ENCODE measurements around the gene TGFBR3. TPM values are rescaled to one million over a fixed set of nuclear protein-coding genes. Genes with fewer than 3 reads are reported as not detected.

Gene TGFBR3
- total RNA-seq, 2 experiments from 2014 or later, result 5.5 to 7.5 TPM

- no peak for TF ChIP-seq CTCF (IDR thresholded peaks at IDR 0.05)
- Mint-ChIP-seq H3K9me3 (peaks cover 12% of the 10 kb centered on the region), H3K27ac (no peak overlapping the region), H3K4me1 (ENCODE audit: low read depth) (peaks cover 41% of the 10 kb centered on the region), H3K36me3 (ENCODE audit: low read depth) (peaks cover 16% of the 10 kb centered on the region), H3K27me3 (no peaks in the 10 kb centered on the region), H3K4me3 (no peak overlapping the region)
- intact Hi-C loops (cut with micrococcal nuclease), result loop anchor here (5.0 to 10.0 kb wide), 2 partner anchors 127 to 195 kb away; no protein-coding TSS in a partner anchor
- DNase-seq, result no peak
- POLR2A ChIA-PET, result no interaction called here
- ATAC-seq, result no peak
- CTCF ChIA-PET, result no interaction called here
Observed at GRCh38 chr1:91749788-91750231, 136.1 kb downstream of the TGFBR3 start.

GRCh38 chr1:91747666-91748065 is 138.3 kb downstream of the TGFBR3 start:
- no peak for TF ChIP-seq CTCF (IDR thresholded peaks at IDR 0.05)
- intact Hi-C loops (cut with micrococcal nuclease), result no loop called here
- H3K4me1 Mint-ChIP-seq (ENCODE audit: low read depth), result peaks cover 23% of the 10 kb centered on the region
- ChIA-PET POLR2A (interaction anchor here (1.5 kb wide), 1 partner anchor 15 kb away, joined by 6 read pairs; no protein-coding TSS in a partner anchor), CTCF (interaction anchor here (1.1 to 1.4 kb wide), 2 partner anchors 19 to 58 kb away, joined by 3 read pairs; no protein-coding TSS in a partner anchor)
- H3K4me3 Mint-ChIP-seq, result no peak overlapping the region
- no peak for DNase-seq
- no peaks in the 10 kb centered on the region for H3K27me3 Mint-ChIP-seq
- H3K36me3 Mint-ChIP-seq (ENCODE audit: low read depth), result peaks cover 20% of the 10 kb centered on the region
- ATAC-seq, result no peak
- H3K9me3 Mint-ChIP-seq, result peaks cover 12% of the 10 kb centered on the region
- no peak overlapping the region for H3K27ac Mint-ChIP-seq

- intact Hi-C loops (cut with micrococcal nuclease), result no loop called here
- ChIA-PET CTCF (interaction anchor here (1.1 kb wide), 1 partner anchor 18 kb away, joined by 3 read pairs; no protein-coding TSS in a partner anchor), POLR2A (no interaction called here)
- no peak for TF ChIP-seq CTCF (IDR thresholded peaks at IDR 0.05)
- H3K4me3 Mint-ChIP-seq, result no peak overlapping the region
- ATAC-seq (no peak), DNase-seq (no peak)
- peaks cover 12% of the 10 kb centered on the region for H3K9me3 Mint-ChIP-seq
- H3K27ac Mint-ChIP-seq, result no peak overlapping the region
- peaks cover 16% of the 10 kb centered on the region for H3K4me1 Mint-ChIP-seq (ENCODE audit: low read depth)
- H3K27me3 Mint-ChIP-seq, result no peaks in the 10 kb centered on the region
- H3K36me3 Mint-ChIP-seq (ENCODE audit: low read depth), result peaks cover 20% of the 10 kb centered on the region
Observed at GRCh38 chr1:91746728-91747338, 139.1 kb downstream of the TGFBR3 start.

- no peaks in the 10 kb centered on the region for H3K27me3 Mint-ChIP-seq
Observed at GRCh38 chr1:91745640-91746373, 140.1 kb downstream of the TGFBR3 start.

More at GRCh38 chr1:91745640-91746373, 140.1 kb downstream of the TGFBR3 start:
- intact Hi-C loops (cut with micrococcal nuclease), result no loop called here
- Mint-ChIP-seq H3K27ac (no peak overlapping the region), H3K4me3 (no peak overlapping the region), H3K9me3 (peaks cover 12% of the 10 kb centered on the region), H3K36me3 (ENCODE audit: low read depth) (peaks cover 20% of the 10 kb centered on the region), H3K4me1 (ENCODE audit: low read depth) (peaks cover 8% of the 10 kb centered on the region)
- DNase-seq, result no peak
- no peak for ATAC-seq
- no peak for TF ChIP-seq CTCF (IDR thresholded peaks at IDR 0.05)
- POLR2A ChIA-PET, result interaction anchor here (1.0 kb wide), 1 partner anchor 132 kb away, joined by 3 read pairs; no protein-coding TSS in a partner anchor
- CTCF ChIA-PET, result interaction anchor here (1.4 kb wide), 1 partner anchor 16 kb away, joined by 4 read pairs; no protein-coding TSS in a partner anchor

All from activated CD8-positive, alpha-beta T cell treated with anti-CD3 and anti-CD28 coated beads for 36 hours (primary cell).